HUES48 (cell line): ENCODE data around the gene SLC1A3.

ENCODE experiments used
- H3K27ac ChIP-seq: one replicate; pipeline ENCODE4 v1.7.0; 2013; ENCODE audit warnings: low read depth, low read length, inconsistent platforms
- H3K27me3 ChIP-seq: 2 replicates; pipeline ENCODE4 v1.6.1; 2013; ENCODE audit warnings: mild to moderate bottlenecking, low read length; ENCODE audit not compliant: control insufficient read depth, insufficient read depth
- H3K36me3 ChIP-seq: 2 replicates; pipeline ENCODE4 v1.6.1; 2013; ENCODE audit warnings: low read length; ENCODE audit not compliant: control insufficient read depth, insufficient read depth
- H3K4me1 ChIP-seq: 2 replicates; pipeline ENCODE4 v1.6.1; 2013; ENCODE audit warnings: mild to moderate bottlenecking, low read length; ENCODE audit not compliant: control insufficient read depth, insufficient read depth
- H3K4me3 ChIP-seq: 2 replicates; pipeline ENCODE4 v1.5.1; 2013; ENCODE audit warnings: mild to moderate bottlenecking, low read depth, low read length
- H3K9ac ChIP-seq: 2 replicates; pipeline ENCODE4 v1.6.1; 2013; ENCODE audit warnings: mild to moderate bottlenecking, low read depth, low read length, moderate library complexity
- H3K9me3 ChIP-seq: 2 replicates; pipeline ENCODE4 v1.6.1; 2013; ENCODE audit warnings: low read length; ENCODE audit not compliant: control insufficient read depth, insufficient read depth

SLC1A3 gene

DNA sequence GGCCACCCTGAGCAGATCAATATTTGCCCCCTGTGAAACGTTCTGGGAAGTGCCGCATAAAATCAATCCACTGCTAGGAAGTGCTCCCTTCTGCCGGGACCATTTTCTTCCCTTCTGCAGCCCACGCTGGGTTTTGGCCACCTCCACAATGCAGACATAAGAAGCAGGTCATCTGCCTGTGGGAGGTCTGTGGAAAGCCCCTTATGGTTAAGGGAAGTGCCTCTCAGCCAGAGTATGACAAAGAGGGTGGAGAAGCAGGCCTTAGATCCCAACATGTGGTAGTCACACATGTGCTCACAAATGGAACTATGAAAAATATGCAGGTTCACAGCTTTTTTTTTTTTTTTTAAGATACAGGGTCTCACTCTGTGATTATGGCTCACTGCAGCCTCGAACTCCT lies 82.8 kb downstream of the SLC1A3 start:
- Histone ChIP-seq H3K36me3 (no peaks in the 10 kb centered on the region), H3K4me1 (no peaks in the 10 kb centered on the region), H3K4me3 (no peak overlapping the region), H3K9ac (no peak overlapping the region), H3K27ac (no peak overlapping the region), H3K9me3 (no peaks in the 10 kb centered on the region), H3K27me3 (peaks cover 21% of the 10 kb centered on the region)

DNA sequence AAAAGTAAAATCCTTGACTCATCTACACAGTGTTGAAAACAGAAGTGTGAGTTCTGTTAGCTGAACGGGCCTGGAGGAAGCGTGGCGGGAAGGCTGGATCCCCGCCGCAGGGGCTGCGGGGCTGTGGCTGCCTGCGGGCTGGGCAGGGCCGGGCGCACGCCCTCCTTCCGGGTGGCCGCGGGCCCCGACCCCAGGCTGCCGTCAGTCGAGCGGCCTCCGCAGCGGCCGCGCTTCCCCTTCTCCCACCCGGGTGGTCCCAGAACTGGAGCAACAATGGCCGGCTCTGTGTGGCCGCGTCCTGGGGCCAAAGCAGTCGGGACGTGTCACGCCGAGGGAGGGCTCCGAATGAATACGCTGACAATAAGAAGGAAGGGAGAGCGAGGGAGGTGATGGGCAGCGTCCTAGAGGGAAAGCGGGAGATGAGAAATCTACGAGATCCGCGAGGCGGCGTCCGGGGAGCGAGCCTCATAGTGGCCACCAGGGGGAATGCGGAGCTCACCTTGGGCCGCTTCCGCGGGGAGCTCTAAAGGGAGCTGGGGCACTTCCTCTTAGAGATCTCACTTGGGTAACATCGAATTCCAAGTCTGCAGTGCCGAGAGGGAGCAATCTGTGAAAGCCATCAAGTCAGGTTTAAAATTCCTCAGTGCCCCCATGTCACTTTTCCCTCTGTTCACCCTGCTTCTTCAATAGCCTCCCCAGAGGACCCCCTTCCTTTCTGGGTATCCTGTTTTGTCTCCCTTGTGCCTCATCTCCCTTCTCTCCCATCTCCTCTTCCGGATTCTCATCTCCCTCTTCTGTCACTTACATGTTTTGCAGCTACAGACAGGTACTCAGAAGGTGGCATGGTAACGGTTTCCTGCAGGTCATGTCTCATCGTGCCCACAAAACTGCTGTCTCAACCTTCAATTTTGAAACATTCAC lies 83.9 kb downstream of the SLC1A3 start:
- no peaks in the 10 kb centered on the region for H3K9me3 ChIP-seq
- peaks cover 21% of the 10 kb centered on the region for H3K27me3 ChIP-seq
- H3K4me3 ChIP-seq, result peak overlapping the region; percentile 74
- no peaks in the 10 kb centered on the region for H3K4me1 ChIP-seq
- H3K36me3 ChIP-seq, result no peaks in the 10 kb centered on the region
- peak overlapping the region; percentile 46 for H3K9ac ChIP-seq
- H3K27ac ChIP-seq, result peak overlapping the region; percentile 66

DNA sequence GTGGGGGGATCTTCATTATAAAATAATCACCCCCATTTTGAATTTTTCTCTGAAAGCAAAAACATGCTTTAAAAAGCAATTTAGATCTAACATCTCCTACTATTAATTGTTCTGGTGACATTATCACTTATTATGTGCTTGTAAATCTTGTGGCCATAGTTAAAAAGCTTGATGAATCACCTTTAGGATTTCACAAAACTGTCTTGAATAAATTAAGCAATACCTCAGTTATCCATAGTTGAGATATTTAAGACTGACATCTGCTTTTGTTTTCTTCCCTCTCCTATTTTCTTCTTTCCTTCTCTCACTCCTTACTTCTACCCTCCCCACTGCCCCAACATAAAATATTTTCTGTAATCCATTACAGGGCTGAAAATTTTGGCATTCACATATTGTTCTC lies 84.8 kb downstream of the SLC1A3 start:
- Histone ChIP-seq H3K4me3 (no peak overlapping the region), H3K9ac (no peak overlapping the region), H3K9me3 (no peaks in the 10 kb centered on the region), H3K27ac (no peak overlapping the region), H3K36me3 (no peaks in the 10 kb centered on the region), H3K4me1 (no peaks in the 10 kb centered on the region), H3K27me3 (peaks cover 21% of the 10 kb centered on the region)

DNA sequence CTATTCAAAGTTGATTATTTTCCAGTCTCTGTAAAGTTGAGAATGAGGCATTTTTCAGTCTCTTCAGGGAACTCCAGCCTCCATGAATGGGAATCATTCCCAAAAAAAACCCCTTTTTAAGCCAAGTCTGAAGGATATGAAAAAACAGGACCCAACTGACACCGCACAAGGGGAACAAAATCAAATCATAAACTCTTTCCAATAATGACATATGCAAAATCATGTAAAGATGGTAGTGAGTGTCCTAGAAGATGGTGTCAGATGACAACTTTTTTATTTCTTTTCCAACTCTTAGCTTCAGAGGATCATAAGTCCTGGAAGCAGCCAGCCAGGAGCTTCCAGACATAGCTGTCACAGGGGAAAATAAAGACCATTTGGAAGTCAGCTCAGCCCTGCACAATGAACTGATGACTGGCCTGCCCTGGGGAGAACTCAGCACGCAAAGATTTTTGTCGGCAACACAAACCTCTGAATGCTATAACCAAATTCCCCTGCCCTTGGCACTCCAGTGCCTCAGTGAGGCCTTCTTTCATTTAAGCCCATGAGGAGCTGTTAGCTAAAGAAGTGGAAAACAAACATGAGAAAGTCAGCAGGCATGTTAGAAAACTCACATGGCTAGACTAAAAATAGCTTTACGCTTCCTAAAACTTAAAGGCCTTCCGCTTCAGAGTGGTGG lies 85.4 kb downstream of the SLC1A3 start:
- Histone ChIP-seq H3K9ac (no peak overlapping the region), H3K27ac (no peak overlapping the region), H3K4me3 (no peak overlapping the region), H3K36me3 (no peaks in the 10 kb centered on the region), H3K4me1 (no peaks in the 10 kb centered on the region), H3K9me3 (no peaks in the 10 kb centered on the region), H3K27me3 (peaks cover 21% of the 10 kb centered on the region)

DNA sequence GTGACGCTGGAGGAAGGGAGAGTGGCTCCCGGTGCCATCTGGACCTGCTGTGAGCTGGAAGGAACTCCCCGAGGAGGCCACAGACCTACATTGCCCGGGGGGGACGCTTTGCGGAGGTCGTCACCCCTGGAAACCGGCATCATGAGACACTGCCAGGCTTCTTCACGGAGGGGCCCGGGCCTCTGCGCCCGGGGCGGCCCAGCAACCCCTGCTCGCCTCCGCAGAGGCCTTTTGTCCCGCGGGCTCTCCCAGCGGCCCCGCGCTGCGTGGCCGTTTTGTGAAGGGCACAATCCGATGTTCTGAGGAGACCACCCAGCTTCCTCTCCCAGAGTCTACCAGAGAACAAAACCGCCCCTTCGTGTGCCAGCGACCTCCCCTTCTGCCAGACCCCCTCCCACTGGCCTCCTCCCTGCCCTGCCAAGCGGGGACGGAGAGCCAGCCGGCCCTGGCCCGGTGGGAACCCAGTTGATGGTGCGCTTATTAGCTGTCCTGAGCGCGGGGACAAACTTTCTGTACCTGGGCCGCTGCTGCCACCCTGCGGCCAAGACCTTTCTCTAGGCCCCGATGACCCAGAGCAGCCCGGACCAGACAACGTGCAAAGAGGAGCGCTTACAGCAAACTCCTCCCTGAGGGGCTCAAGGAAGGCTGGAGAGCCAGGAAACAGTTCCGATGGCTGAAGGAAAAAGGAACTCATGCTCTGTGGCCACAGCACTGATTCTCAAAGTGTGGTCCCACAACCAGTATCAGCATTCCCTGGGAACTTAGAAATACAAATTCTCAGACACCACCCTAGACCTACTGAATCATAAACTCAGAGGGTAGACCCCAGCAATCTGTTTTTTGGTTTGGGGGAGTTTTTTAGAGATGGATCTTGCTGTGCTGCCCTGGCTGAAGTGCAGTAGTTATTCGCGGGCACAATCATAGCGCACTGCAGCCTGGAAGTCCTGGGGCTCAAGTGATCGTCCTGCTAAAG lies 86.7 kb downstream of the SLC1A3 start:
- Histone ChIP-seq H3K27me3 (peaks cover 21% of the 10 kb centered on the region), H3K27ac (no peak overlapping the region), H3K4me1 (no peaks in the 10 kb centered on the region), H3K9me3 (no peaks in the 10 kb centered on the region), H3K36me3 (no peaks in the 10 kb centered on the region), H3K9ac (no peak overlapping the region), H3K4me3 (peak overlapping the region; percentile 65)

DNA sequence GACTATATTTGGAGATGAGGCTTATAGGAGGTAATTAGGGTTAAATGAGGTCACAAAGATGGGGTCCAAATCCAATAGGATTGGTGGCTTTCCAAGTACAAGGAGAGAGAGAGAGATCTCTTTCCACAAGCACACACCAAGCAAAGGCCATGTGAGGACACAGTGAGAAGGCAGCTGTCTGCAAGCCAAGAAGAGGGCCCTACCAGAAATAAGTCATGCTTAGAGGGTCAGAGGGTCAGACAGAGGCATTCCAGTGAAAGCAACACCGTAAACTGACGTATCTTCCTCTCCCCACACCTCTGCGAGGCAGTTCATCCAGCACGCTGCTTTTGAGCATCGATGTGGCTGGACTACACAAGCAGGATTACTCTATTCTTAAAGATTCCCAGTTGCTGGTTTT lies 87.9 kb downstream of the SLC1A3 start:
- H3K9ac ChIP-seq, result no peak overlapping the region
- H3K9me3 ChIP-seq, result no peaks in the 10 kb centered on the region
- H3K4me3 ChIP-seq, result no peak overlapping the region
- no peaks in the 10 kb centered on the region for H3K36me3 ChIP-seq
- no peak overlapping the region for H3K27ac ChIP-seq
- no peaks in the 10 kb centered on the region for H3K4me1 ChIP-seq
- H3K27me3 ChIP-seq, result peaks cover 21% of the 10 kb centered on the region

DNA sequence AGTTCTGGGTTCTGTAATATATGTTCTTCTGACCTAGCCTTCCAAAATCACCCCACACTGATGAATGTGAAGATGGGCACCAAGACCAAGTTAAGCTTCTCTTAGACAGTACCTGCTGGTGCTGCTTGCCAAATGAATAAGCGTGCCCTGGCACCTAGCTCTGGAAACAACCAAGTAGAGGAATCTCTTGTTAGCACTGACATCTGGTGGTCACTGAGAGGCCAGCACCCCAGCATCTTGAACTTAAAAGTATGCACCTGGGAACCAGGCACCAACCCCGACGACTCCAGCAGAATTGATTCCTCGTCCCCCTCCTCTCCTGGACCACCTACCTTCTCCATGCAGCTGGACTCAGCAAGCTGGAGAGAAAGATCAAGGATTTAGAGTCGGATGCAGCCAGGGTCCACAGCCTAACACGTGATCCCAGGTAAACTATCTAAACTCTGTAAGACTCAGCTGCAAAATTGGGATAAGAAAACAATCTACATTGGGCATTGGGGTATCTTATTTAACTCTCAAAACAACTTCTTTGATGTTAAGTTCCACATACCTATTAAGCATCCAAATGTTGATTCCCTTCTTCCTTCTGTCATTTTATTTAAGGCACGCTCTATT lies 89.8 kb downstream of the SLC1A3 start:
- Histone ChIP-seq H3K9ac (no peak overlapping the region), H3K36me3 (no peaks in the 10 kb centered on the region), H3K27me3 (peaks cover 21% of the 10 kb centered on the region), H3K4me3 (no peak overlapping the region), H3K27ac (no peak overlapping the region), H3K4me1 (no peaks in the 10 kb centered on the region), H3K9me3 (no peaks in the 10 kb centered on the region)

DNA sequence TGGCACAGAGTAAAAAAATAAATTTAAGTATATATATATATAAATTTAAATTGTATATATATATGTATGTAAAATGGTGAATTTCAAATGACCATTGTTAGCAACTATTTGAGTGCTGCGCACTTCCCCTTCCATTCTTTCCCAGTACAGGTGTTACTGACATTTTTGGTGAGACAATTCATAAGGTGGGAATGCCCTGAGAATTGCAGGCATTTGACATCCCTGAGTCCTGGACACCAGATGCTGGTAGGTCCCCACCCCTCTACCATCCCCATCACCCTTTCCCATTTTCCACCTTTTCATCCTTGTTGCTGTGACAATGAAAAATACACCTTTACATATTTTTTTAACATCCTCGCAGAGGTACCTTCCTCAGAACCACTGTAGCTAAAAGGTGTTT lies 91.6 kb downstream of the SLC1A3 start:
- Histone ChIP-seq H3K9ac (no peak overlapping the region), H3K27ac (no peak overlapping the region), H3K4me1 (no peaks in the 10 kb centered on the region), H3K9me3 (no peaks in the 10 kb centered on the region), H3K36me3 (no peaks in the 10 kb centered on the region), H3K27me3 (peaks cover 7% of the 10 kb centered on the region), H3K4me3 (no peak overlapping the region)

DNA sequence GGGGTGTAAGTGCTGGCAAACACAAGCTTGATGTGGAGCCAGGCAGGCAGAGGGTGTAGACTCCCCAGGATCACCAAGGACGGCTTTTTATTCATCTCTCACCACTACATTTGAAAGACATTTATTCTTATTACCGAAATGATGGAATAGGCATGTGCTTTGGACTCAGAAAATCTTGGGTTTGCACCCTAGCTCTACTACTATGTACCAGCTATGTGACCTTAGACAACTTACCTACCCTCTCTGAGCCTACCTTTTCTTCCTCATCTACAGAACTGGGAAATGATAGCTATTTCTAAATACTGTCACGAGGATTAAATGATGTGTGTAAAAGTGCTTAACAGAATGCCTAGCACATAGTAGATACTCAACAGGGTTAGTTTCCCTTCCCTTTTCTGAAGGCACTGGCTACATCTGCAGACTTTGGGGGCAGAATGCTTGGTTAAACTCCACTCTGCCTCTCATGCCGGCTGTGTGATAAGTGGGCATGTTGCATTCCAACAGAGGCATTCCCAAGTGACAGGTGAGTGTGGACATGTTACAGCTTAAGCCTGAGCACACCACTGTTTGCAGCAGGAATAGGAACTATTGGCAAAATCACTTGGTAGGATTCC lies 94.8 kb downstream of the SLC1A3 start:
- Histone ChIP-seq H3K4me3 (no peak overlapping the region), H3K27ac (no peak overlapping the region), H3K9me3 (no peaks in the 10 kb centered on the region), H3K9ac (no peak overlapping the region), H3K27me3 (no peaks in the 10 kb centered on the region), H3K4me1 (no peaks in the 10 kb centered on the region), H3K36me3 (no peaks in the 10 kb centered on the region)

DNA sequence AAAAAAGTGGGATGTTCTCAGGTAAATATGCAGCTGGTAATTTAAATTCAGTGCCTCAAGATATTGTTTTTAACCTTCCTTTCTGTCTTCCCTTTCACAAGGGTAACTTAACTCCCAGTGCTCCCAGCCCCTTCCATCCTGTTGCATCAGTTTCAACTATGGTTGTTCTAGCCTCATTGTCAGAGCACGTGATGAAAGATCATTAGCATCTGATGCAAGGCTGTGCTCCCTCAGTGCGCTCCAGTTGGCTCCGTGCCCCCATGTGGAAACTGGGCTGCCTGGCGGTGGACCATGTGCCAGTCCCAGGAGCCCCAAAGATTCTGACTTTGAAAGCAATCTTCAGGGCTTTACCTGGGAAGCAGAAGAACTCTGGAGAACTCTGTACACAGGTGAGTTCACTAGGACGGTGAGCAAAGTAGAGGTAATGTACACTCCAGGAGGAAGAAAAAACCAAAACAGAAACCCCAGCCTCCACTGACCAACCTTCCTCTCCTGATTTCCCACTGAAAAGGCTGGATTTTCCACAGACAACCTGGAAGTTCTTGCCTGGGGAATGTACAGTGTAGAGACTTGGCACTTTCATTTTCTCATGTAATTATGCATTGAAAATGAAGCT lies 96.9 kb downstream of the SLC1A3 start:
- H3K27ac ChIP-seq, result no peak overlapping the region
- no peak overlapping the region for H3K9ac ChIP-seq
- H3K4me1 ChIP-seq, result no peaks in the 10 kb centered on the region
- peaks cover 3% of the 10 kb centered on the region; the same call in 1 of the 2 replicates for H3K9me3 ChIP-seq
- H3K27me3 ChIP-seq, result no peaks in the 10 kb centered on the region
- no peaks in the 10 kb centered on the region for H3K36me3 ChIP-seq
- H3K4me3 ChIP-seq, result no peak overlapping the region
